Activated T-cell treated with anti-CD3 and anti-CD28 coated beads for 24 hours (primary cell): ENCODE data around the gene TMEM242.

Experiments
- DNase-seq: peaks from one replicate; pipeline ENCODE4 v3.0.0-alpha.2; 2020; ENCODE audit warnings: low read depth

TMEM242 gene

GRCh38 chr6:157270916-157271315, 52.4 kb downstream of the TMEM242 start:
- no peak for DNase-seq

GRCh38 chr6:157270308-157270707, 53.0 kb downstream of the TMEM242 start:
- no peak for DNase-seq

- DNase-seq = no peak
Observed at GRCh38 chr6:157269261-157269794, 54.0 kb downstream of the TMEM242 start.

- DNase-seq = no peak
Observed at GRCh38 chr6:157268835-157269234, 54.5 kb downstream of the TMEM242 start.

GRCh38 chr6:157268396-157268795, 54.9 kb downstream of the TMEM242 start:
- no peak for DNase-seq

GRCh38 chr6:157267654-157268053, 55.7 kb downstream of the TMEM242 start:
- DNase-seq = no peak

- DNase-seq = no peak
Observed at GRCh38 chr6:157267109-157267611, 56.2 kb downstream of the TMEM242 start.

- DNase-seq = no peak
Observed at GRCh38 chr6:157266274-157267101, 56.8 kb downstream of the TMEM242 start.

GRCh38 chr6:157265635-157266034, 57.7 kb downstream of the TMEM242 start:
- DNase-seq = no peak

GRCh38 chr6:157265186-157265585, 58.1 kb downstream of the TMEM242 start:
- DNase-seq = no peak

GRCh38 chr6:157264701-157265100, 58.6 kb downstream of the TMEM242 start:
- DNase-seq = no peak

GRCh38 chr6:157263881-157264397, 59.4 kb downstream of the TMEM242 start:
- no peak for DNase-seq

- DNase-seq = no peak
Observed at GRCh38 chr6:157263146-157263545, 60.2 kb downstream of the TMEM242 start.

GRCh38 chr6:157261606-157262005, 61.7 kb downstream of the TMEM242 start:
- DNase-seq = no peak

GRCh38 chr6:157260735-157261410, 62.4 kb downstream of the TMEM242 start:
- DNase-seq = no peak

- no peak for DNase-seq
Observed at GRCh38 chr6:157259443-157259842, 63.9 kb downstream of the TMEM242 start.

- DNase-seq = no peak
Observed at GRCh38 chr6:157258878-157259277, 64.4 kb downstream of the TMEM242 start.

GRCh38 chr6:157255079-157255478, 68.2 kb downstream of the TMEM242 start:
- DNase-seq = no peak

GRCh38 chr6:157254538-157254937, 68.8 kb downstream of the TMEM242 start:
- DNase-seq = no peak

- no peak for DNase-seq
Observed at GRCh38 chr6:157253699-157254098, 69.6 kb downstream of the TMEM242 start.

- no peak for DNase-seq
Observed at GRCh38 chr6:157253017-157253416, 70.3 kb downstream of the TMEM242 start.

- no peak for DNase-seq
Observed at GRCh38 chr6:157251586-157252247, 71.6 kb downstream of the TMEM242 start.
